ENCODE measurements around the gene FXN. TPM values are rescaled to one million over a fixed set of nuclear protein-coding genes. Genes with fewer than 3 reads are reported as not detected.

Gene FXN
- total RNA-seq, 1 experiment from 2014 or later = 24.1 TPM

GRCh38 chr9:69122549-69123141, 87.1 kb downstream of the FXN start:
- RAD21 ChIA-PET (ENCODE audit: low non-redundant PET in 1 of 2, low total read pairs in 2 of 2, uncharacterized antibody in 2 of 2, unreplicated experiment in 2 of 2) = no interaction called here
- peaks cover 21% of the 10 kb centered on the region for H3K79me2 ChIP-seq (ENCODE audit: insufficient read depth, low read length)
- H2AFZ ChIP-seq (ENCODE audit: low read depth, low read length, poor library complexity, severe bottlenecking) = no peak overlapping the region
- H3K4me3 ChIP-seq (replicated peaks in 1 of 2; ENCODE audit: low read depth in 1 of 2, low read length in 2 of 2) = peak overlapping the region; percentile 75 to 85
- H3K27ac ChIP-seq (ENCODE audit: low read depth, low read length) = peak overlapping the region; percentile 100
- peak; percentile 44 for ATAC-seq
- DNase-seq (ENCODE audit: low read depth, low spot score) = peak; percentile 80
- no peaks in the 10 kb centered on the region for H3K27me3 ChIP-seq (ENCODE audit: insufficient read depth, low read length)
- BruUV-seq (replicated peaks) = no TSS peak
- peak overlapping the region; percentile 70 for H3K9ac ChIP-seq (ENCODE audit: low read length)
- H3K4me1 ChIP-seq (ENCODE audit: control insufficient read depth in 1 of 2, insufficient read depth in 2 of 2, low read length in 2 of 2) = peaks cover 20 to 40% of the 10 kb centered on the region in 2 experiments
- no peaks in the 10 kb centered on the region for H4K20me1 ChIP-seq (ENCODE audit: insufficient read depth)
- POLR2A ChIA-PET = no interaction called here
- H3K9me3 ChIP-seq (ENCODE audit: control insufficient read depth in 1 of 2, insufficient read depth in 1 of 2, low read depth in 1 of 2, low read length in 2 of 2) = no peaks in the 10 kb centered on the region
- CTCF ChIA-PET = interaction anchor here (0.9 to 1.5 kb wide), 3 partner anchors 69 to 71 kb away, joined by 3 to 4 read pairs (median 3); no protein-coding TSS in a partner anchor
- H3K36me3 ChIP-seq (ENCODE audit: control insufficient read depth in 1 of 2, insufficient read depth in 2 of 2, low read length in 2 of 2) = no peaks in the 10 kb centered on the region
- intact Hi-C loops (cut with micrococcal nuclease) = loop anchor here (5.0 to 10.0 kb wide), 2 partner anchors 70 to 88 kb away; partner anchors contain the start of gene FXN
- peak overlapping the region; percentile 85 for H3K4me2 ChIP-seq (ENCODE audit: low read length)
- no peaks in the 10 kb centered on the region for H3K9me2 ChIP-seq (ENCODE audit: insufficient read depth)
- TF ChIP-seq RAD21 (IDR thresholded peaks at IDR 0.05; ENCODE audit: low read depth) (0 out of 2 replicates have a peak, but pooled peaks have one; percentile 1), MAX (IDR thresholded peaks at IDR 0.05) (peak; percentile 80), EGR1 (IDR thresholded peaks at IDR 0.05; ENCODE audit: low read depth) (no peak), ELF1 (IDR thresholded peaks at IDR 0.05; ENCODE audit: borderline replicate concordance, low read depth) (no peak; the same call in 1 of the 2 replicates), ZNF274 (IDR thresholded peaks at IDR 0.05; ENCODE audit: low read depth, low read length) (no peak), EZH2phosphoT487 (IDR thresholded peaks at IDR 0.05; ENCODE audit: borderline replicate concordance) (no peak), ZFX (IDR thresholded peaks at IDR 0.05) (no peak), ZBTB33 (IDR thresholded peaks at IDR 0.05; ENCODE audit: extremely low read depth, insufficient replicate concordance, low read length) (no peak), FOSL1 (IDR thresholded peaks at IDR 0.05; ENCODE audit: low read depth) (no peak), SIN3A (IDR thresholded peaks at IDR 0.05; ENCODE audit: low read depth) (peak; percentile 60), EZH2 (IDR thresholded peaks at IDR 0.05) (no peak), POLR2A (IDR thresholded peaks at IDR 0.05; ENCODE audit: borderline replicate concordance, extremely low read depth, insufficient read depth, insufficient read length) (no peak), POLR2AphosphoS5 (IDR thresholded peaks at IDR 0.05; ENCODE audit: low read depth, low read length) (peak; percentile 82), SRF (IDR thresholded peaks at IDR 0.05; ENCODE audit: low read depth) (no peak), CEBPB (IDR thresholded peaks at IDR 0.05; ENCODE audit: low read depth) (no peak), SP1 (IDR thresholded peaks at IDR 0.05; ENCODE audit: low read depth) (peak; percentile 88), ATF3 (IDR thresholded peaks at IDR 0.05) (no peak), CBX3 (IDR thresholded peaks at IDR 0.05; ENCODE audit: low read depth) (no peak; the same call in 1 of the 2 replicates), CTCF (IDR thresholded peaks at IDR 0.05 in 2 of 3, conservative IDR thresholded peaks at IDR 0.05 in 1 of 3; ENCODE audit: borderline replicate concordance in 1 of 3, insufficient read depth in 1 of 3, low read depth in 2 of 3, low read length in 2 of 3) (no peak), YY1 (IDR thresholded peaks at IDR 0.05; ENCODE audit: extremely low read depth, insufficient replicate concordance, low read depth, low read length) (no peak), TCF7L2 (IDR thresholded peaks at IDR 0.05; ENCODE audit: borderline replicate concordance, extremely low read depth, insufficient read depth, insufficient read length) (peak; percentile 67), JUND (IDR thresholded peaks at IDR 0.05) (no peak)

Data from HCT116 (cell line).